ENCODE measurements around the gene RAD9B. TPM values are rescaled to one million over a fixed set of nuclear protein-coding genes. Genes with fewer than 3 reads are reported as not detected.

RAD9B gene
- total and polyA plus RNA-seq, 2 of the 13 experiments (the other 11 are each of a cell fraction or from before 2014, with no cell fraction given) = 0.05 to 0.38 TPM

DNA sequence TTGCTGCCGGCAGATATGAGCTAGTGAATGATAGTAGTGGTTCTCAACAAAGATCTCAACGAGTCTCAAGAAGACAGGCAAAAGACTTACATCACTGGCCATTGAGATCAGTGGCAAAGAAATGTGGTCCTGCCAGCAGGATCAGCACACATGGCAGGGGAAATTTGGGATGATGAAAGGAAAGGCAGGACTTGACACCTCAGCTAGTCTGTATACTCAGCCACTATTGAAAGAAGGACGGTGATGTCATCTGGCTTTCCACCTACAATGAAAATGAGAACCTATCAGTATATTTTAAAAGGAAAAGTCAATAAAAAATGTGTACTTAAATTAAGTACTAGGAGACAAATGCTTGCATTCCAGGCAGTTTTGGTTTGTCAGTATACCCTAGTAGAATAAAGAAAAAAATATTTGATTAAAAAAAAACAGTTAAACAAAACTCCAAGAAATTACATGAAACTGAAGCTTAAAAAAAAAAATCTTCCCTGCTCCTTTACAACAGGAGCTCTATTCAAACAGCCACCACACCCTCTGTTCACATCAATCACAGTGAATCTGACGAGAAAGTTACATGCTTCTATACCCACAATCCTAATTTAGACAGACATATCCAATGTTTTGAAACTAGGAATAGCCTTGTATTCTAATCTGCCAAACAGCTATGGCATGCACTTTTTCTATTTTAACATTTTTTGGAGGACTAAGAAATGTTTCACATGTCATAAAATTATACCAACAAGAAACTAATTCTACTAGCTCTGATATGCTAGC is 34.9 kb downstream of the RAD9B start:
- Histone ChIP-seq H3K4me1 (ENCODE audit: insufficient read depth, low read length) (peaks cover 14% of the 10 kb centered on the region), H3K36me3 (replicated peaks in 1 of 2; ENCODE audit: control insufficient read depth in 1 of 2, insufficient read depth in 2 of 2, low read length in 2 of 2) (peaks cover 11 to 47% of the 10 kb centered on the region in 2 experiments), H3K27me3 (ENCODE audit: control insufficient read depth in 1 of 2, insufficient read depth in 2 of 2, low read length in 2 of 2) (no peaks in the 10 kb centered on the region), H3K4me2 (ENCODE audit: low read depth, low read length) (no peak overlapping the region), H2AFZ (ENCODE audit: low read length) (no peak overlapping the region), H3K4me3 (replicated peaks in 1 of 3; ENCODE audit: insufficient read depth in 1 of 3, low read depth in 2 of 3, low read length in 3 of 3) (no peak overlapping the region), H3K79me2 (ENCODE audit: insufficient read depth, low read length) (no peaks in the 10 kb centered on the region), H3K27ac (ENCODE audit: extremely low read length, insufficient read depth, low read length) (no peak overlapping the region), H3K9ac (ENCODE audit: insufficient read depth, low read depth, low read length) (no peak overlapping the region), H4K20me1 (ENCODE audit: insufficient read depth, low read length) (no peaks in the 10 kb centered on the region), H3K9me3 (ENCODE audit: low read length) (no peaks in the 10 kb centered on the region)
- ChIA-PET POLR2A (no interaction called here), CTCF (ENCODE audit: low intra/inter-chr PET ratio, low total read pairs) (no interaction called here)
- DNase-seq (ENCODE audit: low spot score) (no peak), ATAC-seq (no peak), FAIRE-seq (no peak)
- no TSS peak for BruUV-seq (replicated peaks)
- TF ChIP-seq ZNF292 (CRISPR knock-in tag; IDR thresholded peaks at IDR 0.05; ENCODE audit: borderline replicate concordance, low read depth) (no peak), ZNF331 (CRISPR knock-in tag; IDR thresholded peaks at IDR 0.05) (no peak), THYN1 (CRISPR knock-in tag; IDR thresholded peaks at IDR 0.05; ENCODE audit: borderline replicate concordance, low read depth) (no peak)
- TF ChIP-seq, protein P1, sequence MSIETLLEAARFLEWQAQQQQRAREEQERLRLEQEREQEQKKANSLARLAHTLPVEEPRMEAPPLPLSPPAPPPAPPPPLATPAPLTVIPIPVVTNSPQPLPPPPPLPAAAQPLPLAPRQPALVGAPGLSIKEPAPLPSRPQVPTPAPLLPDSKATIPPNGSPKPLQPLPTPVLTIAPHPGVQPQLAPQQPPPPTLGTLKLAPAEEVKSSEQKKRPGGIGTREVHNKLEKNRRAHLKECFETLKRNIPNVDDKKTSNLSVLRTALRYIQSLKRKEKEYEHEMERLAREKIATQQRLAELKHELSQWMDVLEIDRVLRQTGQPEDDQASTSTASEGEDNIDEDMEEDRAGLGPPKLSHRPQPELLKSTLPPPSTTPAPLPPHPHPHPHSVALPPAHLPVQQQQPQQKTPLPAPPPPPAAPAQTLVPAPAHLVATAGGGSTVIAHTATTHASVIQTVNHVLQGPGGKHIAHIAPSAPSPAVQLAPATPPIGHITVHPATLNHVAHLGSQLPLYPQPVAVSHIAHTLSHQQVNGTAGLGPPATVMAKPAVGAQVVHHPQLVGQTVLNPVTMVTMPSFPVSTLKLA (IDR thresholded peaks at IDR 0.05) = no peak
- in situ Hi-C loops (cut with HindIII; ENCODE audit: extremely low pct_ligation_motif_present, low pct_unique_long_range_greater_than_20kb) = no loop called here
- intact Hi-C loops (cut with micrococcal nuclease; ENCODE audit: unreplicated experiment) = no loop called here
- WGBS (ENCODE audit: low lambda C conversion rate) = 96% methylated on average over 4 of the region's 4 CpGs

DNA sequence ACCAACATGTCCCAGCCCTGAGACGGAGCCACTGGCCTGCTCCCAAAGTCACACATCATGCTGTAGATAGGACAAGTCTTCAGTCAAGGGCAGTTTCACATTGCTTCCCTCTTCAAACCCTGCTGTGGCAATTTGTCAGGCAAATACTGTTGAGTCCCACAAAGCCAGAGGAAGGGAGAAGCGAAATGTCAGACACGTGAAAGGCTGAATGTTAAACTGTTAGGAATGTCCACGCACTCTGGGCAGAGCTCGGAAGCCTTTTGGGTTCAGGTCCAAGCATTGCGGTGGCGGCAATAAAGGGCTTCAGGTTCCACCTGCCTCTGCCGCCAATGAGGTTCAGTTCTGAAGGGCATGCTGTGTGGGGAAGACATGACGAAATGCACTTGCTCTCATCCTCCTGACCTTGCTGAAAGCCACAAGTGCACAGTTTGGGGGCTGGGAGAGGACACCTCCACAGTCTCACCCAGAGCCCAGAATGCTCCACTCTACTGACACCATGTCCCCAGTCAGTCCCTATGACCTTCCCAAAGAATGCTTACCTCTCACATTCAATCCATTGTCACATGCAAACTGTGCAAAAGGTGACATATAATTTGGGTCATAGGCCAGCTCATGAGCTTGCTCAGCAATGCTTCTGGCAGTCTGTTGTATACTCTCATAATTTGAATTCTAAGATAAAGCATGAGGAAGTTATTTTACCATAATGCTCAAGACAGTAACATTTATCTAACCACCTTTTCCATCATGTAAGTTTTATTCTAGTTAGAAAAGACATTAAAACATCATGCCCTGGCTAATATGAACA is 35.7 kb downstream of the RAD9B start:
- ATAC-seq (no peak), FAIRE-seq (no peak), DNase-seq (ENCODE audit: low spot score) (no peak)
- intact Hi-C loops (cut with micrococcal nuclease; ENCODE audit: unreplicated experiment) = no loop called here
- H3K79me2 ChIP-seq (ENCODE audit: insufficient read depth, low read length) = no peaks in the 10 kb centered on the region
- H3K4me3 ChIP-seq (replicated peaks in 1 of 3; ENCODE audit: insufficient read depth in 1 of 3, low read depth in 2 of 3, low read length in 3 of 3) = no peak overlapping the region
- H2AFZ ChIP-seq (ENCODE audit: low read length) = no peak overlapping the region
- H3K36me3 ChIP-seq (replicated peaks in 1 of 2; ENCODE audit: control insufficient read depth in 1 of 2, insufficient read depth in 2 of 2, low read length in 2 of 2) = peaks cover 11 to 51% of the 10 kb centered on the region in 2 experiments
- H3K27me3 ChIP-seq (ENCODE audit: control insufficient read depth in 1 of 2, insufficient read depth in 2 of 2, low read length in 2 of 2) = no peaks in the 10 kb centered on the region
- H3K9me3 ChIP-seq (ENCODE audit: low read length) = no peaks in the 10 kb centered on the region
- BruUV-seq (replicated peaks) = no TSS peak
- H3K27ac ChIP-seq (ENCODE audit: extremely low read length, insufficient read depth, low read length) = no peak overlapping the region
- no peaks in the 10 kb centered on the region for H4K20me1 ChIP-seq (ENCODE audit: insufficient read depth, low read length)
- in situ Hi-C loops (cut with HindIII; ENCODE audit: extremely low pct_ligation_motif_present, low pct_unique_long_range_greater_than_20kb) = no loop called here
- ChIA-PET CTCF (ENCODE audit: low intra/inter-chr PET ratio, low total read pairs) (no interaction called here), POLR2A (no interaction called here)
- peaks cover 14% of the 10 kb centered on the region for H3K4me1 ChIP-seq (ENCODE audit: insufficient read depth, low read length)
- H3K9ac ChIP-seq (ENCODE audit: insufficient read depth, low read depth, low read length) = no peak overlapping the region
- 95% methylated on average over 9 of the region's 9 CpGs for WGBS (ENCODE audit: low lambda C conversion rate)
- no peak overlapping the region for H3K4me2 ChIP-seq (ENCODE audit: low read depth, low read length)
- no peak for TF ChIP-seq NONO (IDR thresholded peaks at IDR 0.05)
- no peak for TF ChIP-seq NONO (CRISPR knock-in tag; conservative IDR thresholded peaks at IDR 0.05)
- TF ChIP-seq, protein P2, sequence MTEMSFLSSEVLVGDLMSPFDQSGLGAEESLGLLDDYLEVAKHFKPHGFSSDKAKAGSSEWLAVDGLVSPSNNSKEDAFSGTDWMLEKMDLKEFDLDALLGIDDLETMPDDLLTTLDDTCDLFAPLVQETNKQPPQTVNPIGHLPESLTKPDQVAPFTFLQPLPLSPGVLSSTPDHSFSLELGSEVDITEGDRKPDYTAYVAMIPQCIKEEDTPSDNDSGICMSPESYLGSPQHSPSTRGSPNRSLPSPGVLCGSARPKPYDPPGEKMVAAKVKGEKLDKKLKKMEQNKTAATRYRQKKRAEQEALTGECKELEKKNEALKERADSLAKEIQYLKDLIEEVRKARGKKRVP (CRISPR knock-in tag; IDR thresholded peaks at IDR 0.05) = no peak
- TF ChIP-seq ZNF138 (CRISPR knock-in tag; IDR thresholded peaks at IDR 0.05; ENCODE audit: low read depth) = no peak
- TF ChIP-seq ZSCAN25 (CRISPR knock-in tag; IDR thresholded peaks at IDR 0.05) = no peak
- TF ChIP-seq GATA4 (IDR thresholded peaks at IDR 0.05; ENCODE audit: borderline replicate concordance, low read depth) = no peak
- TF ChIP-seq, protein P3, sequence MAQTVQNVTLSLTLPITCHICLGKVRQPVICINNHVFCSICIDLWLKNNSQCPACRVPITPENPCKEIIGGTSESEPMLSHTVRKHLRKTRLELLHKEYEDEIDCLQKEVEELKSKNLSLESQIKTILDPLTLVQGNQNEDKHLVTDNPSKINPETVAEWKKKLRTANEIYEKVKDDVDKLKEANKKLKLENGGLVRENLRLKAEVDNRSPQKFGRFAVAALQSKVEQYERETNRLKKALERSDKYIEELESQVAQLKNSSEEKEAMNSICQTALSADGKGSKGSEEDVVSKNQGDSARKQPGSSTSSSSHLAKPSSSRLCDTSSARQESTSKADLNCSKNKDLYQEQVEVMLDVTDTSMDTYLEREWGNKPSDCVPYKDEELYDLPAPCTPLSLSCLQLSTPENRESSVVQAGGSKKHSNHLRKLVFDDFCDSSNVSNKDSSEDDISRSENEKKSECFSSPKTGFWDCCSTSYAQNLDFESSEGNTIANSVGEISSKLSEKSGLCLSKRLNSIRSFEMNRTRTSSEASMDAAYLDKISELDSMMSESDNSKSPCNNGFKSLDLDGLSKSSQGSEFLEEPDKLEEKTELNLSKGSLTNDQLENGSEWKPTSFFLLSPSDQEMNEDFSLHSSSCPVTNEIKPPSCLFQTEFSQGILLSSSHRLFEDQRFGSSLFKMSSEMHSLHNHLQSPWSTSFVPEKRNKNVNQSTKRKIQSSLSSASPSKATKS (CRISPR knock-in tag; IDR thresholded peaks at IDR 0.05) = no peak
- no peak for TF ChIP-seq ZNF33A (CRISPR knock-in tag; IDR thresholded peaks at IDR 0.05; ENCODE audit: borderline replicate concordance)

Measured in HepG2 (cell line).